Type B pancreatic cell (in vitro differentiated cells): ENCODE data around the gene SLC25A26. TPM values are rescaled to one million over a fixed set of nuclear protein-coding genes. Genes with fewer than 3 reads are reported as not detected.
"Not testable (repeated sequence)": the region's sequence is repeated elsewhere in the genome, so short reads cannot be mapped to it uniquely, and the experiment has no call there.

Experiments used
- DNase-seq: peaks from one replicate; pipeline ENCODE4 v3.0.0; 2021; ENCODE audit warnings: mixed read lengths; ENCODE audit not compliant: unreplicated experiment; ENCODE audit errors: extremely low spot score
- H3K27ac Mint-ChIP-seq: 2 replicates; pipeline ENCODE4 v1.8.0; 2021; ENCODE audit warnings: mild to moderate bottlenecking, mixed read lengths
- H3K27me3 Mint-ChIP-seq: 2 replicates; pipeline ENCODE4 v1.8.0; 2021; ENCODE audit warnings: mixed read lengths
- H3K36me3 Mint-ChIP-seq: 2 replicates; pipeline ENCODE4 v1.8.0; 2021; ENCODE audit warnings: mixed read lengths
- H3K4me1 Mint-ChIP-seq: one replicate; pipeline ENCODE4 v1.8.0; 2021; ENCODE audit warnings: mixed read lengths; ENCODE audit not compliant: unreplicated experiment
- H3K4me3 Mint-ChIP-seq: 2 replicates; pipeline ENCODE4 v1.8.0; 2021; ENCODE audit warnings: mild to moderate bottlenecking, mixed read lengths
- H3K9me3 Mint-ChIP-seq: 2 replicates; pipeline ENCODE4 v1.8.0; 2021; ENCODE audit warnings: mixed read lengths
- total RNA-seq: library from RNA; stranded (reverse); gene quantifications from 2 replicates; pipeline ENCODE4 v1.2.1, GENCODE V29; 2021; ENCODE audit warnings: low replicate concordance
- TF ChIP-seq, protein P1 (sequence below): fragments of 200-600 bp; sonication (generic); conservative IDR thresholded peaks from 2 replicates; pipeline ENCODE4 v1.5.0; 2021; ENCODE audit warnings: antibody characterized with exemption, mild to moderate bottlenecking

The SLC25A26 gene
- total RNA-seq, 1 donor from 2014 or later: 13.4 TPM

DNA sequence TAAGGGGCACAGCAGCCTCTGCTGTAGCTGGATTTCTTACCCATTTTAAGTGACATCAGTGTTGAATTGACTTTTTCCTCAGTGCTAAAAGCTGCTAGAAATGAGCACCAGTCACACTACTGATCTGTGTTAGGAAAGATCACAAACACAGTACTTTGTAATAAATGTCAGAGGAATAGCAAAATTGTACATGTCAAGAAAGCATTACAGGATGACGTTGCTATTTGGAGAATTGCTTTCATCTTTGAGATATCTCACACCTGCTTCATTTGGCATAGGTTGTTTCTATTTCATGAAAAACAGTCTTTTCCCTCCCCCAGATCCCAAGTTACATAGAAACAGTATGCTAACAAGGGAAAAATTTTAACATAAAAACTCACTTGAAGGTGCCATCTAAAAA lies 77.8 kb downstream of the SLC25A26 start:
- no peaks in the 10 kb centered on the region for H3K9me3 Mint-ChIP-seq
- H3K36me3 Mint-ChIP-seq: no peaks in the 10 kb centered on the region
- no peak for DNase-seq
- TF ChIP-seq, protein P1, sequence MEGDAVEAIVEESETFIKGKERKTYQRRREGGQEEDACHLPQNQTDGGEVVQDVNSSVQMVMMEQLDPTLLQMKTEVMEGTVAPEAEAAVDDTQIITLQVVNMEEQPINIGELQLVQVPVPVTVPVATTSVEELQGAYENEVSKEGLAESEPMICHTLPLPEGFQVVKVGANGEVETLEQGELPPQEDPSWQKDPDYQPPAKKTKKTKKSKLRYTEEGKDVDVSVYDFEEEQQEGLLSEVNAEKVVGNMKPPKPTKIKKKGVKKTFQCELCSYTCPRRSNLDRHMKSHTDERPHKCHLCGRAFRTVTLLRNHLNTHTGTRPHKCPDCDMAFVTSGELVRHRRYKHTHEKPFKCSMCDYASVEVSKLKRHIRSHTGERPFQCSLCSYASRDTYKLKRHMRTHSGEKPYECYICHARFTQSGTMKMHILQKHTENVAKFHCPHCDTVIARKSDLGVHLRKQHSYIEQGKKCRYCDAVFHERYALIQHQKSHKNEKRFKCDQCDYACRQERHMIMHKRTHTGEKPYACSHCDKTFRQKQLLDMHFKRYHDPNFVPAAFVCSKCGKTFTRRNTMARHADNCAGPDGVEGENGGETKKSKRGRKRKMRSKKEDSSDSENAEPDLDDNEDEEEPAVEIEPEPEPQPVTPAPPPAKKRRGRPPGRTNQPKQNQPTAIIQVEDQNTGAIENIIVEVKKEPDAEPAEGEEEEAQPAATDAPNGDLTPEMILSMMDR: no peak
- H3K4me1 Mint-ChIP-seq: peaks cover 33% of the 10 kb centered on the region
- H3K27me3 Mint-ChIP-seq: peaks cover 5% of the 10 kb centered on the region
- no peak overlapping the region for H3K4me3 Mint-ChIP-seq
- H3K27ac Mint-ChIP-seq: no peak overlapping the region

DNA sequence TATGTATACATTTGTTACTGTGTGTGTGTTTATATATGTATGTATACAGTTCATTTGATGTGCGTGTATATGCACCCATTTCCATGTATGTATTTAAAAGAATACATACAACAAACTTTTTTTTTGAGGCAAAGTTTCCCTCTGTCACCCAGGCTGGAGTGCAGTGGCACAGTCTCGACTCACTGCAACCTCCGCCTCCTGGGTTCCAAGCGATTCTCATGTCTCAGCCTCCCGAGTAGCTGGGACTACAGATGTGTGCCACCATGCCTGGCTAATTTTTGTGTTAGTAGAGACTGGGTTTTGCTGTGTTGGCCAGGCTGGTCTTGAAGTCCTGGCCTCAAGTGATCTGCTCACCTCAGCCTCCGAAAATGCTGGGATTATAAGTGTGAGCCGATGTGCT lies 78.3 kb downstream of the SLC25A26 start:
- H3K27me3 Mint-ChIP-seq: not testable (repeated sequence)

DNA sequence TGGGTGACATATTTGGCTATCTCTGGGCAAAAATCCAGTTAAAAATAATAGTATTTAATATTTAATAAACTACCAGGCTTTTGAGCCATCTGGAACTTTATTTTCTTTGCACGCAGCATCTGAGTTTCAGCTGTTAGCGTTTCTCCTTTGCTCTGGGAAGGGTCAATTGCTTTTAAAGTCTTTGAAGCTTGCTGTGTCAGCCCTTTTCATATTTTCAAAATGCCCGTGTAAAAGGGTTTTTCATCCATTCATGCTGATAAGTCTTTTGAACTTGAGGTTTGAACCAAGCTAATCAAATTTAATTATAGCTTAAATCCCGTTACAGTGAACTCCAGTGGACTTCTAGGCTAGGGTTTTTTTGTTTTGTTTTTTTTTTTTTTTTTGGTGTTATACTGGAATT lies 79.1 kb downstream of the SLC25A26 start:
- no peak for DNase-seq
- peaks cover 40% of the 10 kb centered on the region for H3K4me1 Mint-ChIP-seq
- no peaks in the 10 kb centered on the region for H3K9me3 Mint-ChIP-seq
- H3K27me3 Mint-ChIP-seq: peaks cover 11% of the 10 kb centered on the region
- no peak overlapping the region for H3K4me3 Mint-ChIP-seq
- no peak overlapping the region for H3K27ac Mint-ChIP-seq
- TF ChIP-seq, protein P1: no peak
- peaks cover 4% of the 10 kb centered on the region for H3K36me3 Mint-ChIP-seq

More for the DNA sequence above, 78.3 kb downstream of the SLC25A26 start:
- DNase-seq, H3K27ac Mint-ChIP-seq, H3K36me3 Mint-ChIP-seq, H3K4me3 Mint-ChIP-seq, H3K9me3 Mint-ChIP-seq: not testable (repeated sequence)
- H3K4me1 Mint-ChIP-seq: peaks cover 36% of the 10 kb centered on the region

DNA sequence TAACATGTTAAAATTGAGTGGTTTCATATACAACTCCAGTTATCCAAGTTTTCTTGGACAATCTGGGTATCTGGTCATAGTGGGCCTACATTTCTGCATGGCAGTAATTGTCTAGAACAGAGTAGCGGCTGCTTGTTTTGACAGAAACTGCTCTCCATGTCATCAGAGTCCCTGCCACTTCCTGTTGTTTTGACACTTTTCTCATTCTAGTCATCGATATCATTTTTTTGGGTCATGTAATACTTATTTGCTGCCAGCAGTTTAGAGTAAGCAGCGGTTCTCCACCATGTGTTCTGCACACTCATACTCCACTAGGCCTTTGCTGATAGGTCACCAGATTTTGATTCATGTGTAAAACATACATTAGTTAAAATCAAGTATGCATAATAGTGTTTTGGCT lies 81.5 kb downstream of the SLC25A26 start:
- Mint-ChIP-seq H3K4me3 (no peak overlapping the region), H3K27me3 (peaks cover 14% of the 10 kb centered on the region), H3K4me1 (peaks cover 39% of the 10 kb centered on the region), H3K36me3 (peaks cover 4% of the 10 kb centered on the region), H3K27ac (no peak overlapping the region), H3K9me3 (no peaks in the 10 kb centered on the region)
- TF ChIP-seq, protein P1: no peak
- DNase-seq: no peak

DNA sequence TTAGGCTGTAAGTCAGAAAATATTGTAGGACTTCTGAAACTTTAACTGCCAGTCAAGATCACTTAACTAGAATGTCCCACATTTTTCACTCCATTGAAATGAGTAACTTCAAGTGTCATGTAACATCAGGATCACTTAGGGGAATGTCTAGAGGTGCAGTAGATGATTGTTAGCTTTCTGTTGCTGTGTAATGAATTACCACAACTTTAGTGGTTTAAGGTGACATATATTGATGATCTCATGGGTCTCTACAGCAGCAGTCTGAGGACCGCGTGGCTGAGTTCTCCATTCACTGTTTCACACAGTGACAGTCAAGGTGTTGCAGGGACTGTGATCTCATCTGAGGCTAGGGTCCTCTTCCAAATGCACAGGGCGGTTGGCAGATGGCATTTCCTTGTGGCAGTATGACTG lies 82.7 kb downstream of the SLC25A26 start:
- H3K27me3 Mint-ChIP-seq: peaks cover 14% of the 10 kb centered on the region
- H3K4me3 Mint-ChIP-seq: no peak overlapping the region
- no peaks in the 10 kb centered on the region for H3K9me3 Mint-ChIP-seq
- no peak overlapping the region for H3K27ac Mint-ChIP-seq
- TF ChIP-seq, protein P1: no peak
- DNase-seq: no peak
- H3K4me1 Mint-ChIP-seq: peaks cover 27% of the 10 kb centered on the region
- H3K36me3 Mint-ChIP-seq: peaks cover 4% of the 10 kb centered on the region

DNA sequence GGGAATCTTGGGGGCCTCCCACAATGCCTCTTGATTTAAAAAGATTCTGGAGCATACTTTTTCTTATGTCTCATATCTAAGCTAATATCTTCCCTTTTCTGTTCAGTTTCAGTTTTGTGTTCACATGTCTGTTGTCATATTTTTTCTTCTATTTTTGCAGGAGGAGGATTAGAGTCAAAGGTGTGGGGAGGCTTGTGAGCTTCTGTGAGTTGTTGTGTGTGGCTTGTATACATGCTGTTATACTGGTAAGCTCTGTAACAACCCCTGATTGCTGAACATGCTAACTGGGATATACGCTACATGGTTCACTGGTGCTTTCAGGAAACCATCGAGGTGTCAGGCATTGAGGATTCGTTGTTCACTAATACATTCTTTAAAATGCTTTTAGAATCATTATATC lies 83.5 kb downstream of the SLC25A26 start:
- H3K9me3 Mint-ChIP-seq: no peaks in the 10 kb centered on the region
- peaks cover 23% of the 10 kb centered on the region for H3K4me1 Mint-ChIP-seq
- H3K27me3 Mint-ChIP-seq: peaks cover 14% of the 10 kb centered on the region
- H3K4me3 Mint-ChIP-seq: no peak overlapping the region
- H3K27ac Mint-ChIP-seq: no peak overlapping the region
- H3K36me3 Mint-ChIP-seq: peaks cover 4% of the 10 kb centered on the region
- no peak for DNase-seq
- TF ChIP-seq, protein P1: no peak

DNA sequence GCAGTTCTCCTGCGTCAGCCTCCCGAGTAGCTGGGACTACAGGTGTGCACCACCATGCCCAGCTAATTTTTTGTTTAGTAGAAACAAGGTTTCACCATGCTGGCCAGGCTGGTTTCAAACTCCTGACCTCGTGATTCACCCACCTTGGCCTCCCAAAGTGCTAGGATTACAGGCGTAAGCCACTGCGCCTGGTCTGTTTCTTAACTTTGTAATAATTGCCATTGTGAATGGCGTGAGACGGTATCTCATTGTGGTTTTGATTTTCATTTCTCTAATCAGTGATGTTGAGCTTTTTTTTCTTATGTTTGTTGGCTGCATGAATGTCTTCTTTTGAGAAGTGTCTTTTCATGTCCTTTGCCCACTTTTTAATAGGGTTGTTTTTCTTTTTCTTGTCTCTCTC lies 85.3 kb downstream of the SLC25A26 start:
- DNase-seq, H3K9me3 Mint-ChIP-seq, H3K27ac Mint-ChIP-seq, H3K36me3 Mint-ChIP-seq, H3K4me3 Mint-ChIP-seq: not testable (repeated sequence)
- Mint-ChIP-seq H3K27me3 (peaks cover 14% of the 10 kb centered on the region), H3K4me1 (peaks cover 17% of the 10 kb centered on the region)

DNA sequence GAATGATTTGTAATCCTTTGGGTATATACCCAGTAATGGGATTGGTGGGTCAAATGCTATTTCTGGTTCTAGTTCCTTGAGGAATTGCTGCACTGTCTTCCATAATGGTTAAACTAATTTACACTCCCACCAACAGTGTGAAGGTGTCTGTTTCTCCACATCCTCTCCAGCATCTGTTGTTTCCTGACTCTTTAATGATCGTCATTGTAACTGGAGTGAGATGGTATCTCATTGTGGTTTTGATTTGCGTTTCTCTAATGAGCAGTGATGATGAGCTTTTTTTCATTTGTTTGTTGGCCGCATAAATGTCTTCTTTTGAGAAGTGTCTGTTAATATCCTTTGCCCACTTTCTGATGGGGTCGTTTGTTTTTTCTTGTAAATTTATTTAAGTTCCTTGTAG lies 86.2 kb downstream of the SLC25A26 start:
- H3K9me3 Mint-ChIP-seq, H3K27ac Mint-ChIP-seq, H3K4me3 Mint-ChIP-seq, DNase-seq, H3K36me3 Mint-ChIP-seq: not testable (repeated sequence)
- Mint-ChIP-seq H3K4me1 (peaks cover 12% of the 10 kb centered on the region), H3K27me3 (peaks cover 14% of the 10 kb centered on the region)
